HepG2 (cell line): Measurements from ENCODE around the gene PTGDR. TPM values are rescaled to one million over a fixed set of nuclear protein-coding genes. Genes with fewer than 3 reads are reported as not detected.

ENCODE experiments used
- ATAC-seq: fragments of 200-7000 bp; cut with Tn5 transposase; 3 replicates; pipeline ENCODE4 v1.9.1; 2020; ENCODE audit warnings: mild to moderate bottlenecking, moderate library complexity
- Bru-seq: library from RNA; stranded (reverse); fragments of 400-500 nt; gene quantifications from one replicate; lab custom pipeline; 2021; lab: Mats Ljungman, UMichigan
- BruChase-seq, 2 experiments: library from RNA; stranded (reverse); fragments of 400-500 nt; gene quantifications; one replicate each; lab custom pipeline; 2021; lab: Mats Ljungman, UMichigan
- BruUV-seq: library from RNA; stranded (reverse); fragments of 400-500 nt; replicated peaks from 2 replicates; lab custom pipeline; 2021; lab: Mats Ljungman, UMichigan
- CTCF ChIA-PET: fragments of 300-600 bp; formaldehyde crosslinking; extraction: SDS; loops from one replicate; lab custom pipeline; 2021; ENCODE audit warnings: low total read pairs, inconsistent platforms, low intra/inter-chr PET ratio; lab: Yijun Ruan, JAX
- POLR2A ChIA-PET: fragments of 350-600 bp; sonication (Branson Sonifier 250); formaldehyde crosslinking; loops from one replicate; lab custom pipeline; 2020; ENCODE audit warnings: antibody characterized with exemption, inconsistent platforms; lab: Yijun Ruan, JAX
- DNase-seq: peaks from one replicate; pipeline ENCODE4 v3.0.0-alpha.2; 2015; ENCODE audit warnings: low spot score
- FAIRE-seq: peaks from 3 replicates; lab custom pipeline; 2011; peaks lifted over from hg19 to GRCh38; lab: Jason Lieb, UNC
- H2AFZ ChIP-seq: one replicate; pipeline ENCODE4 v1.6.1; 2011; ENCODE audit warnings: low read length, inconsistent platforms
- H3K27ac ChIP-seq: fragments of 300-600 bp; 3 replicates; pipeline ENCODE4 v1.8.0; 2011; ENCODE audit warnings: mixed run types, mild to moderate bottlenecking, mixed read lengths, low read length, inconsistent platforms; ENCODE audit not compliant: insufficient read depth; ENCODE audit errors: extremely low read length
- H3K27me3 ChIP-seq, 2 experiments: fragments of 200-600 bp in 1 of 2; 2 replicates in 1 of 2; 3 replicates in 1 of 2; pipeline versions ENCODE4 v1.6.0 to v1.8.0; 2011; ENCODE audit warnings: low read length in 2 of 2, mild to moderate bottlenecking in 2 of 2, moderate library complexity in 2 of 2, inconsistent platforms in 1 of 2; ENCODE audit not compliant: insufficient read depth in 2 of 2, control insufficient read depth in 1 of 2
- H3K36me3 ChIP-seq, 2 experiments: fragments of 200-600 bp in 1 of 2; replicated peaks in 1 of 2; 2 replicates in 1 of 2; 3 replicates in 1 of 2; pipeline versions ENCODE4 v1.5.1 to v1.8.0; 2011; ENCODE audit warnings: low read length in 2 of 2, inconsistent platforms in 1 of 2; ENCODE audit not compliant: insufficient read depth in 2 of 2, control insufficient read depth in 1 of 2
- H3K4me1 ChIP-seq: 2 replicates; pipeline ENCODE4 v1.5.1; 2012; ENCODE audit warnings: low read length, inconsistent platforms; ENCODE audit not compliant: insufficient read depth
- H3K4me2 ChIP-seq: 2 replicates; pipeline ENCODE4 v1.6.0; 2011; ENCODE audit warnings: low read depth, low read length, inconsistent platforms
- H3K4me3 ChIP-seq, 3 experiments: fragments of 200-600 bp in 1 of 3; sonication (generic), shearing (Covaris generic) in 1 of 3; replicated peaks in 1 of 3; 2 replicates each; pipeline ENCODE4 v1.5.1; 2011 to 2016; ENCODE audit warnings: low read length in 3 of 3, inconsistent platforms in 2 of 3, low read depth in 2 of 3, mild to moderate bottlenecking in 2 of 3, control low read depth in 1 of 3, mixed read lengths in 1 of 3; ENCODE audit not compliant: insufficient read depth in 1 of 3
- H3K79me2 ChIP-seq: one replicate; pipeline ENCODE4 v1.6.1; 2011; ENCODE audit warnings: low read length, inconsistent platforms; ENCODE audit not compliant: insufficient read depth
- H3K9ac ChIP-seq: 2 replicates; pipeline ENCODE4 v1.6.0; 2011; ENCODE audit warnings: mild to moderate bottlenecking, low read depth, low read length, inconsistent platforms; ENCODE audit not compliant: insufficient read depth
- H3K9me3 ChIP-seq: 2 replicates; pipeline ENCODE4 v1.5.1; 2012; ENCODE audit warnings: mild to moderate bottlenecking, low read length
- H4K20me1 ChIP-seq: 2 replicates; pipeline ENCODE4 v1.6.0; 2011; ENCODE audit warnings: inconsistent platforms, mild to moderate bottlenecking, low read length, moderate library complexity; ENCODE audit not compliant: insufficient read depth
- PBX2 ChIP-seq: IDR thresholded peaks from 2 replicates; pipeline ENCODE4 v1.6.1; 2016; ENCODE audit warnings: control low read depth
- WGBS: methylation state at CpG from one replicate; pipeline ENCODE4 v1.1.6; 2017; ENCODE audit warnings: low lambda C conversion rate; 5-methylcytosine and 5-hydroxymethylcytosine counted together
- in situ Hi-C: cut with HindIII; loops from 2 replicates; pipeline ENCODE4 v1.10.0; 2017; ENCODE audit warnings: low pct_unique_long_range_greater_than_20kb; ENCODE audit not compliant: extremely low pct_ligation_motif_present
- intact Hi-C: fragments of 100-400 bp; cut with micrococcal nuclease; formaldehyde crosslinking; loops from one replicate; pipeline ENCODE4 v1.10.0; 2022; ENCODE audit not compliant: unreplicated experiment
- long read RNA-seq, 2 experiments: library from RNA in 1 of 2; library from polyadenylated mRNA in 1 of 2; stranded (forward) in 1 of 2; unstranded in 1 of 2; transcript quantifications; one replicate each; pipeline ENCODE4 v2.0.0, GENCODE V29; 2019 to 2022
- polyA minus RNA-seq, 3 experiments: library from RNA; depleted of rRNA, polyadenylated mRNA; stranded (reverse); fragments of >200 nt; gene quantifications; 2 replicates each; pipeline ENCODE4 v1.2.3, GENCODE V29; 2011; ENCODE audit warnings: low replicate concordance in 1 of 3
- polyA plus RNA-seq, 8 experiments: library from polyadenylated mRNA; depleted of rRNA in 3 of 8; stranded (reverse) in 7 of 8; unstranded in 1 of 8; fragments of >200 nt; fragmentation: Illumina TruSeq in 4 of 8; extraction: Trizol in 4 of 8; gene quantifications; 2 replicates each; pipeline versions ENCODE4 v1.2.1 to v1.2.3, GENCODE V29; 2011 to 2016; ENCODE audit warnings: low read depth in 4 of 8, missing spikeins in 1 of 8, mixed read lengths in 1 of 8; ENCODE audit not compliant: insufficient read depth in 1 of 8
- total RNA-seq, 5 experiments: library from RNA; depleted of rRNA; stranded (reverse); fragments of >200 nt; fragmentation: Illumina TruSeq; extraction: Trizol; gene quantifications; 2 replicates each; pipeline ENCODE4 v1.2.3, GENCODE V29; 2016; ENCODE audit warnings: low read depth in 1 of 5

PTGDR gene, protein sequence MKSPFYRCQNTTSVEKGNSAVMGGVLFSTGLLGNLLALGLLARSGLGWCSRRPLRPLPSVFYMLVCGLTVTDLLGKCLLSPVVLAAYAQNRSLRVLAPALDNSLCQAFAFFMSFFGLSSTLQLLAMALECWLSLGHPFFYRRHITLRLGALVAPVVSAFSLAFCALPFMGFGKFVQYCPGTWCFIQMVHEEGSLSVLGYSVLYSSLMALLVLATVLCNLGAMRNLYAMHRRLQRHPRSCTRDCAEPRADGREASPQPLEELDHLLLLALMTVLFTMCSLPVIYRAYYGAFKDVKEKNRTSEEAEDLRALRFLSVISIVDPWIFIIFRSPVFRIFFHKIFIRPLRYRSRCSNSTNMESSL
- total RNA-seq (2016; rRNA removed; fragmentation: Illumina TruSeq; extraction: Trizol): not detected in 2 replicates
- not detected in 2 replicates for total RNA-seq (2016; cell fraction: cytosol; rRNA removed; fragmentation: Illumina TruSeq; extraction: Trizol; ENCODE audit: low read depth)
- not detected in 2 replicates for total RNA-seq (2016; cell fraction: insoluble cytoplasmic fraction; rRNA removed; fragmentation: Illumina TruSeq; extraction: Trizol)
- total RNA-seq (2016; cell fraction: membrane; rRNA removed; fragmentation: Illumina TruSeq; extraction: Trizol): not detected in 2 replicates
- not detected in 2 replicates for total RNA-seq (2016; cell fraction: nucleus; rRNA removed; fragmentation: Illumina TruSeq; extraction: Trizol)
- polyA plus RNA-seq (2011; rRNA removed): not detected in 2 replicates
- polyA plus RNA-seq (2011; cell fraction: cytosol; rRNA removed): not detected in 2 replicates
- polyA plus RNA-seq (2011; cell fraction: nucleus; rRNA removed): not detected in 2 replicates
- not detected in 2 replicates for polyA plus RNA-seq (2012)
- not detected in 2 replicates for polyA plus RNA-seq (2016; cell fraction: cytosol; fragmentation: Illumina TruSeq; extraction: Trizol; ENCODE audit: low read depth)
- not detected in 2 replicates for polyA plus RNA-seq (2016; cell fraction: insoluble cytoplasmic fraction; fragmentation: Illumina TruSeq; extraction: Trizol; ENCODE audit: low read depth)
- not detected in 2 replicates for polyA plus RNA-seq (2016; cell fraction: membrane; fragmentation: Illumina TruSeq; extraction: Trizol; ENCODE audit: low read depth)
- polyA plus RNA-seq (2016; cell fraction: nucleus; fragmentation: Illumina TruSeq; extraction: Trizol; ENCODE audit: insufficient read depth, low read depth): not detected in 2 replicates
- not detected in 2 replicates for polyA minus RNA-seq (2011; rRNA and poly(A)+ RNA removed; ENCODE audit: low replicate concordance)
- polyA minus RNA-seq (2011; cell fraction: cytosol; rRNA and poly(A)+ RNA removed): not detected in 2 replicates
- polyA minus RNA-seq (2011; cell fraction: nucleus; rRNA and poly(A)+ RNA removed): not detected in 2 replicates
- Bru-seq, nascent RNA: not detected
- BruChase-seq, experiment 1, labeled RNA remaining after a 6-hour chase: not detected
- not detected for BruChase-seq, experiment 2, labeled RNA remaining after a 2-hour chase
- long read RNA-seq, experiment 1: 0 reads
- long read RNA-seq, experiment 2: 0 reads

- Histone ChIP-seq H3K9ac (no peak within 1 kb of the TSS), H3K4me2 (no peak within 1 kb of the TSS), H3K27ac (no peak within 1 kb of the TSS), H3K4me1 (no peaks in the 10 kb centered on the region), H3K36me3 (no peaks in the 10 kb centered on the region), H3K79me2 (no peaks in the 10 kb centered on the region), H4K20me1 (no peaks in the 10 kb centered on the region), H2AFZ (no peak within 1 kb of the TSS), H3K27me3 (peaks cover 0 to 18% of the 10 kb centered on the region in 2 experiments; a peak in 1 of 5 replicates), H3K4me3 (no peak within 1 kb of the TSS), H3K9me3 (no peaks in the 10 kb centered on the region)
- WGBS: 41% methylated on average over 31 of the region's 63 CpGs
- DNase-seq: no peak
- FAIRE-seq: no peak
- ATAC-seq: no peak; the same call in 1 of the 3 replicates
- CTCF ChIA-PET: no interaction called here
- POLR2A ChIA-PET: no interaction called here
- in situ Hi-C loops: no loop called here
- no TSS peak for BruUV-seq
- TF ChIP-seq PBX2 (CRISPR knock-in tag): no peak
- intact Hi-C loops: no loop called here
Measured at GRCh38 chr14:52267501-52268278, at the start of gene PTGDR. PTGDR (plus strand) TSS chr14:52267698; CDS start chr14:52267815, 117 bp downstream.
